IPS-NIHi7 (cell line): Measurements from ENCODE around the gene CCDC74A.
"Not testable (repeated sequence)": the region's sequence is repeated elsewhere in the genome, so short reads cannot be mapped to it uniquely, and the experiment has no call there.

Experiments
- DNase-seq: peaks from one replicate; pipeline ENCODE4 v3.0.0; 2012; ENCODE audit warnings: mixed read lengths; ENCODE audit errors: extremely low spot score

The CCDC74A gene

GRCh38 chr2:131556998-131557397 is 29.3 kb downstream of the CCDC74A start:
- DNase-seq = no peak

- no peak for DNase-seq
Measured at GRCh38 chr2:131557558-131558321, 30.1 kb downstream of the CCDC74A start.

- no peak for DNase-seq
Measured at GRCh38 chr2:131566371-131566770, 38.7 kb downstream of the CCDC74A start.

- DNase-seq = no peak
Measured at GRCh38 chr2:131567891-131568290, 40.2 kb downstream of the CCDC74A start.

GRCh38 chr2:131568401-131568800 is 40.7 kb downstream of the CCDC74A start:
- not testable (repeated sequence) for DNase-seq

GRCh38 chr2:131572175-131572574 is 44.5 kb downstream of the CCDC74A start:
- no peak for DNase-seq

- no peak for DNase-seq
Measured at GRCh38 chr2:131577812-131578211, 50.1 kb downstream of the CCDC74A start.

GRCh38 chr2:131580187-131580586 is 52.5 kb downstream of the CCDC74A start:
- DNase-seq = no peak
